ENCODE results near the gene TGM6. TPM values are rescaled to one million over a fixed set of nuclear protein-coding genes. Genes with fewer than 3 reads are reported as not detected.

TGM6 gene
- total and polyA plus RNA-seq, 11 donors = not detected

- H3K27me3 ChIP-seq = no peaks in the 10 kb centered on the region
- peaks cover 0 to 5% (median 0%) of the 10 kb centered on the region in 12 donors for H3K4me1 ChIP-seq
- H3K27ac ChIP-seq = no peak overlapping the region
- intact Hi-C loops (cut with DNase I) = loop anchor here (2.0 to 10.0 kb wide), 10 partner anchors 241 to 690 kb away; no protein-coding TSS in a partner anchor
- H3K4me3 ChIP-seq = no peak overlapping the region
- WGBS, 4 donors = 54 to 58% (median 56%) methylated on average over 8 of the region's 8 CpGs
- no peaks in the 10 kb centered on the region for H3K36me3 ChIP-seq
- H3K9me3 ChIP-seq = peaks cover 0 to under 1% (median 0%) of the 10 kb centered on the region in 12 donors
- ATAC-seq (peak in 3 of 4 donors; percentile 65 to 82 (median 78)), DNase-seq (peak; percentile 63 to 70 (median 67))
- no peak for TF ChIP-seq POLR2A (IDR thresholded peaks at IDR 0.05)
- TF ChIP-seq CTCF (IDR thresholded peaks at IDR 0.05) = peak; percentile 70 to 92 (median 80)
Measured at GRCh38 chr20:2451939-2452732, 71.4 kb downstream of the TGM6 start.

GRCh38 chr20:2453792-2454191 is 73.1 kb downstream of the TGM6 start:
- WGBS, 4 donors = 80 to 86% (median 85%) methylated on average over 3 of the region's 3 CpGs
- intact Hi-C loops (cut with DNase I) = loop anchor here (2.0 to 10.0 kb wide), 9 partner anchors 246 to 691 kb away; no protein-coding TSS in a partner anchor
- TF ChIP-seq POLR2A (IDR thresholded peaks at IDR 0.05) = no peak
- no peak for TF ChIP-seq CTCF (IDR thresholded peaks at IDR 0.05)
- H3K27ac ChIP-seq = no peak overlapping the region
- DNase-seq = no peak
- no peak overlapping the region for H3K4me3 ChIP-seq
- no peak for ATAC-seq
- no peaks in the 10 kb centered on the region for H3K9me3 ChIP-seq
- H3K36me3 ChIP-seq = peaks cover 0 to 8% (median under 1%) of the 10 kb centered on the region in 9 donors
- peaks cover 0 to 5% (median 0%) of the 10 kb centered on the region in 12 donors for H3K4me1 ChIP-seq
- H3K27me3 ChIP-seq = no peaks in the 10 kb centered on the region

- Histone ChIP-seq H3K9me3 (no peaks in the 10 kb centered on the region), H3K36me3 (peaks cover 0 to 29% (median 22%) of the 10 kb centered on the region in 9 donors), H3K27me3 (no peaks in the 10 kb centered on the region), H3K4me3 (no peak overlapping the region), H3K27ac (no peak overlapping the region), H3K4me1 (peaks cover 0 to 5% (median 0%) of the 10 kb centered on the region in 12 donors)
- ATAC-seq (no peak), DNase-seq (no peak)
- TF ChIP-seq CTCF (IDR thresholded peaks at IDR 0.05) (no peak), POLR2A (IDR thresholded peaks at IDR 0.05) (no peak)
- WGBS, 4 donors = 66 to 77% (median 75%) methylated on average over 2 of the region's 2 CpGs
- intact Hi-C loops (cut with DNase I) = loop anchor here in 7 of 10 donors (2.0 to 10.0 kb wide), 4 partner anchors 249 to 691 kb away; no protein-coding TSS in a partner anchor
Measured at GRCh38 chr20:2455771-2456497, 75.2 kb downstream of the TGM6 start.
